ENCODE results near the gene MYOCD.

The MYOCD gene

GRCh38 chr17:12735517-12735916 is 69.8 kb downstream of the MYOCD start:
- Histone ChIP-seq H3K9ac (ENCODE audit: low read length) (no peak overlapping the region), H3K4me1 (ENCODE audit: control insufficient read depth, insufficient read depth, low read length) (peaks cover 16% of the 10 kb centered on the region), H3K27me3 (replicated peaks; ENCODE audit: control insufficient read depth, insufficient read depth, low read length) (no peaks in the 10 kb centered on the region), H3K36me3 (ENCODE audit: control insufficient read depth, insufficient read depth, low read length, severe bottlenecking) (no peaks in the 10 kb centered on the region), H3K4me3 (ENCODE audit: low read length) (no peak overlapping the region), H3K9me3 (ENCODE audit: control insufficient read depth, low read length) (no peaks in the 10 kb centered on the region)
- no peak for DNase-seq (ENCODE audit: low read depth)

GRCh38 chr17:12736526-12736925 is 70.8 kb downstream of the MYOCD start:
- DNase-seq (ENCODE audit: low read depth) = no peak

DNA sequence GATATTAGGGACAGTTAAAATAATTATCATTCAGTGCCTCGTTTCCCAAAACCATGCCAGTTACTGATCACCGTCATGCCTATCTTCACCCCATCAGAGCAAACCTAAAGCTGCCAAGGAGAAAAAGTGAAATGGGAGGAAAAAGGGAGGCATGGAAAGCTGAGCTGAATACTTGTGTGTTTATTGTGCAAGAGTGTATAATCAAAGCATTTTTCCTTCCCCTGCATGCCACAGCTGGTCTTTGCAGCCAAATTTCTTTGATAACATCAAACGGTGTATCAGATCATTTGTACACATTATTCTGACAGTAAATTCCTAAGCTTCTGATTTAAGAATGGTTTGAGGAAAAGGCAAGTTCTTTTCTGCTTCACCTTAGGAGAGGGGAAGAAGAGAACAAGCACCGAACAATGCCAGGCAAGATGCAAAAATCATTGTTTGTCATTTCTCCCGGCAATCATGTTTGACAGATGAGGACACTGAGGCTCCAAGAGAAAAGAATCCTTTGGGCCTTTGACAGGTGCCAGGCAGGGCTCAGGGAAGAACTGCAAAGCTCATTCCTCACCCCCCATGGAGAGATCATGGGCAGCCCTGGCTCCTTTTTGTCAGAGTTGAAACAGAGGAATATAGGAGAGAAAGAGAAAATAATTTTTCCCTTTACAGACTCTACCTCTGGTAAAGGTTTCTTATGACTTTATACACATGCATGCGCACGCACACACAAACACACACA is 72.2 kb downstream of the MYOCD start:
- peak; percentile 80 for DNase-seq (ENCODE audit: low read depth)
- Histone ChIP-seq H3K4me1 (ENCODE audit: control insufficient read depth, insufficient read depth, low read length) (peaks cover 15% of the 10 kb centered on the region), H3K36me3 (ENCODE audit: control insufficient read depth, insufficient read depth, low read length, severe bottlenecking) (no peaks in the 10 kb centered on the region), H3K9ac (ENCODE audit: low read length) (no peak overlapping the region), H3K4me3 (ENCODE audit: low read length) (no peak overlapping the region), H3K9me3 (ENCODE audit: control insufficient read depth, low read length) (no peaks in the 10 kb centered on the region), H3K27me3 (replicated peaks; ENCODE audit: control insufficient read depth, insufficient read depth, low read length) (no peaks in the 10 kb centered on the region)

More at GRCh38 chr17:12736526-12736925, 70.8 kb downstream of the MYOCD start:
- Histone ChIP-seq H3K4me3 (ENCODE audit: low read length) (no peak overlapping the region), H3K9me3 (ENCODE audit: control insufficient read depth, low read length) (no peaks in the 10 kb centered on the region), H3K36me3 (ENCODE audit: control insufficient read depth, insufficient read depth, low read length, severe bottlenecking) (no peaks in the 10 kb centered on the region), H3K9ac (ENCODE audit: low read length) (no peak overlapping the region), H3K4me1 (ENCODE audit: control insufficient read depth, insufficient read depth, low read length) (peaks cover 8% of the 10 kb centered on the region), H3K27me3 (replicated peaks; ENCODE audit: control insufficient read depth, insufficient read depth, low read length) (no peaks in the 10 kb centered on the region)

- Histone ChIP-seq H3K4me1 (ENCODE audit: control insufficient read depth, insufficient read depth, low read length) (peaks cover 15% of the 10 kb centered on the region), H3K9me3 (ENCODE audit: control insufficient read depth, low read length) (no peaks in the 10 kb centered on the region), H3K36me3 (ENCODE audit: control insufficient read depth, insufficient read depth, low read length, severe bottlenecking) (no peaks in the 10 kb centered on the region), H3K4me3 (ENCODE audit: low read length) (no peak overlapping the region), H3K9ac (ENCODE audit: low read length) (no peak overlapping the region), H3K27me3 (replicated peaks; ENCODE audit: control insufficient read depth, insufficient read depth, low read length) (no peaks in the 10 kb centered on the region)
- DNase-seq (ENCODE audit: low read depth) = no peak
Observed at GRCh38 chr17:12738624-12739023, 72.9 kb downstream of the MYOCD start.

DNA sequence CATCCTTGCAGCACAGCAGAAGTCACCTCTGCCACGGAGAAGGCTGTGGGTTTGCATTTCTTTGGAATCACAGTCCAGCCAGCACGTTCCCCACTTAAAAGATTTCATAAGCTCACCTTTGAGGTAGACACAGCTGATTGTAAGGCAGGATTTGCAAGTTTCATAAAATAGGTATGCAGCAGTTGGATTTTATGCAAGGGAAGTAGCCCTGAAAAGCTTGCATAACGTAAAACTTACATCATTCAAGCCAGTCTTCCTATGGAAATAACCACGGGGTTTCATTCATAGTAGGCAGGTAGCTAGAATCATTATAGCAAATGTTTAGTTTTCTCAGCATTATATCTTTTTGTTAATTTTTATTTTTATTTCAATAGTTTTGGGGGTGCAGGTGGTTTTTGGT is 73.8 kb downstream of the MYOCD start:
- Histone ChIP-seq H3K27me3 (replicated peaks; ENCODE audit: control insufficient read depth, insufficient read depth, low read length) (no peaks in the 10 kb centered on the region), H3K36me3 (ENCODE audit: control insufficient read depth, insufficient read depth, low read length, severe bottlenecking) (no peaks in the 10 kb centered on the region), H3K9ac (ENCODE audit: low read length) (no peak overlapping the region), H3K9me3 (ENCODE audit: control insufficient read depth, low read length) (no peaks in the 10 kb centered on the region), H3K4me3 (ENCODE audit: low read length) (no peak overlapping the region), H3K4me1 (ENCODE audit: control insufficient read depth, insufficient read depth, low read length) (peaks cover 15% of the 10 kb centered on the region)
- DNase-seq (ENCODE audit: low read depth) = no peak

- no peak overlapping the region for H3K9ac ChIP-seq (ENCODE audit: low read length)
- no peaks in the 10 kb centered on the region for H3K36me3 ChIP-seq (ENCODE audit: control insufficient read depth, insufficient read depth, low read length, severe bottlenecking)
- no peak for DNase-seq (ENCODE audit: low read depth)
- no peak overlapping the region for H3K4me3 ChIP-seq (ENCODE audit: low read length)
- peaks cover 8% of the 10 kb centered on the region for H3K4me1 ChIP-seq (ENCODE audit: control insufficient read depth, insufficient read depth, low read length)
- H3K27me3 ChIP-seq (replicated peaks; ENCODE audit: control insufficient read depth, insufficient read depth, low read length) = no peaks in the 10 kb centered on the region
- H3K9me3 ChIP-seq (ENCODE audit: control insufficient read depth, low read length) = no peaks in the 10 kb centered on the region
Observed at GRCh38 chr17:12743046-12743445, 77.4 kb downstream of the MYOCD start.

GRCh38 chr17:12744298-12744697 is 78.6 kb downstream of the MYOCD start:
- Histone ChIP-seq H3K27me3 (replicated peaks; ENCODE audit: control insufficient read depth, insufficient read depth, low read length) (no peaks in the 10 kb centered on the region), H3K4me3 (ENCODE audit: low read length) (no peak overlapping the region), H3K9ac (ENCODE audit: low read length) (no peak overlapping the region), H3K4me1 (ENCODE audit: control insufficient read depth, insufficient read depth, low read length) (peaks cover 7% of the 10 kb centered on the region), H3K9me3 (ENCODE audit: control insufficient read depth, low read length) (no peaks in the 10 kb centered on the region), H3K36me3 (ENCODE audit: control insufficient read depth, insufficient read depth, low read length, severe bottlenecking) (no peaks in the 10 kb centered on the region)
- DNase-seq (ENCODE audit: low read depth) = peak; percentile 29

DNA sequence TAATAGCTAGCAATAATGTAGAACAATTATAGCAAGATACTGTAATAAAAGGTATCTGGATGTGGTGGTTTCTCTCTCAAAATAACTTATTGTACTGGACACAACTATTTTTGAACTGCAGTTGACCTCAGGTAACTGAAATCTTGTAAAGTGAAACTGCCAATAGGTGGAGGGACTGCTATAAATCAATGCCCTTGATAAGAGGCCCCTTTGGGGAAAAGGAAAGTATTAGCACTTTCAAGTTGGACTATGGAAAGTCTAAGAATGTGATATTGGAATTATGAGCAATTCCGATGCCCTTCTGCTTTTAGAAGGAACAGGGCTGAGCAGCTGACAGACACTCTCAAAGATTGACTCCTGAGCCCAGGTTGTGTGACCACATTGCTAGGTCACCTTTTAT is 79.1 kb downstream of the MYOCD start:
- H3K9me3 ChIP-seq (ENCODE audit: control insufficient read depth, low read length) = no peaks in the 10 kb centered on the region
- no peaks in the 10 kb centered on the region for H3K36me3 ChIP-seq (ENCODE audit: control insufficient read depth, insufficient read depth, low read length, severe bottlenecking)
- H3K9ac ChIP-seq (ENCODE audit: low read length) = no peak overlapping the region
- H3K4me1 ChIP-seq (ENCODE audit: control insufficient read depth, insufficient read depth, low read length) = peaks cover 7% of the 10 kb centered on the region
- DNase-seq (ENCODE audit: low read depth) = no peak
- H3K4me3 ChIP-seq (ENCODE audit: low read length) = no peak overlapping the region
- no peaks in the 10 kb centered on the region for H3K27me3 ChIP-seq (replicated peaks; ENCODE audit: control insufficient read depth, insufficient read depth, low read length)

- no peaks in the 10 kb centered on the region for H3K9me3 ChIP-seq (ENCODE audit: control insufficient read depth, low read length)
- H3K36me3 ChIP-seq (ENCODE audit: control insufficient read depth, insufficient read depth, low read length, severe bottlenecking) = no peaks in the 10 kb centered on the region
- H3K9ac ChIP-seq (ENCODE audit: low read length) = no peak overlapping the region
- no peak for DNase-seq (ENCODE audit: low read depth)
- no peak overlapping the region for H3K4me3 ChIP-seq (ENCODE audit: low read length)
- no peaks in the 10 kb centered on the region for H3K27me3 ChIP-seq (replicated peaks; ENCODE audit: control insufficient read depth, insufficient read depth, low read length)
- H3K4me1 ChIP-seq (ENCODE audit: control insufficient read depth, insufficient read depth, low read length) = peaks cover 7% of the 10 kb centered on the region
Observed at GRCh38 chr17:12745486-12745885, 79.8 kb downstream of the MYOCD start.

DNA sequence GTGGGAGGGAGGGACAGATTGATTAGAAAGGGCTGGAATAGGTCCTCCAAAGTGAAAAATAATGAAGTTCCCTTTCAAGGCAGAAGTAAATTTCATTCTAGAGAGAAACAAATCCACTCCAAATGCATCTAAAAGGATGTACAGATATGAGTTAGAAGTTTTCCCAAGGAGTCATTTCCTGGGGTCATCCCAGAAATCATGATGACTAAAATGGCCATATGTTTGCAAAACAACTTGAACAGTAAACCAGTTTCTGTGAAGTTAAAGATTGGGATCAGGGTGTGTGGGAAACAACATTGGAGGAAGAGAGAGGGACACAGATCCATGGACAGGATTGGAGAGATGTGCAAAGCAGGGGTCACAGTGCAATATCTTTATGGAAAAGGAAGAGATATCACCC is 91.1 kb downstream of the MYOCD start:
- no peaks in the 10 kb centered on the region for H3K9me3 ChIP-seq (ENCODE audit: control insufficient read depth, low read length)
- DNase-seq (ENCODE audit: low read depth) = no peak
- H3K36me3 ChIP-seq (ENCODE audit: control insufficient read depth, insufficient read depth, low read length, severe bottlenecking) = no peaks in the 10 kb centered on the region
- no peak overlapping the region for H3K4me3 ChIP-seq (ENCODE audit: low read length)
- H3K27me3 ChIP-seq (replicated peaks; ENCODE audit: control insufficient read depth, insufficient read depth, low read length) = no peaks in the 10 kb centered on the region
- H3K4me1 ChIP-seq (ENCODE audit: control insufficient read depth, insufficient read depth, low read length) = no peaks in the 10 kb centered on the region
- H3K9ac ChIP-seq (ENCODE audit: low read length) = no peak overlapping the region

GRCh38 chr17:12759090-12759489 is 93.4 kb downstream of the MYOCD start:
- H3K9ac ChIP-seq (ENCODE audit: low read length) = no peak overlapping the region
- no peaks in the 10 kb centered on the region for H3K36me3 ChIP-seq (ENCODE audit: control insufficient read depth, insufficient read depth, low read length, severe bottlenecking)
- H3K4me3 ChIP-seq (ENCODE audit: low read length) = no peak overlapping the region
- peaks cover under 1% of the 10 kb centered on the region for H3K27me3 ChIP-seq (replicated peaks; ENCODE audit: control insufficient read depth, insufficient read depth, low read length)
- DNase-seq (ENCODE audit: low read depth) = no peak
- H3K9me3 ChIP-seq (ENCODE audit: control insufficient read depth, low read length) = no peaks in the 10 kb centered on the region
- H3K4me1 ChIP-seq (ENCODE audit: control insufficient read depth, insufficient read depth, low read length) = no peaks in the 10 kb centered on the region

GRCh38 chr17:12765548-12765947 is 99.9 kb downstream of the MYOCD start:
- Histone ChIP-seq H3K27me3 (replicated peaks; ENCODE audit: control insufficient read depth, insufficient read depth, low read length) (peaks cover 3% of the 10 kb centered on the region), H3K4me1 (ENCODE audit: control insufficient read depth, insufficient read depth, low read length) (peaks cover 9% of the 10 kb centered on the region), H3K9ac (ENCODE audit: low read length) (no peak overlapping the region), H3K4me3 (ENCODE audit: low read length) (no peak overlapping the region), H3K9me3 (ENCODE audit: control insufficient read depth, low read length) (no peaks in the 10 kb centered on the region), H3K36me3 (ENCODE audit: control insufficient read depth, insufficient read depth, low read length, severe bottlenecking) (no peaks in the 10 kb centered on the region)
- peak; percentile 79 for DNase-seq (ENCODE audit: low read depth)
